Parathyroid adenoma (tissue), 2 donors: ENCODE data around the gene SMIM28.

Experiments used
- H2AFZ ChIP-seq: fragments of 300-600 bp; sonication (generic); one replicate; pipeline ENCODE4 v1.7.0; 2017; ENCODE audit warnings: antibody characterized with exemption, mild to moderate bottlenecking
- H3K27ac ChIP-seq: fragments of 300-600 bp; sonication (generic); one replicate; pipeline ENCODE4 v1.7.0; 2017
- H3K27me3 ChIP-seq: fragments of 300-600 bp; sonication (generic); one replicate; pipeline ENCODE4 v1.7.0; 2017; ENCODE audit warnings: low read length; ENCODE audit not compliant: control insufficient read depth, insufficient read depth
- H3K36me3 ChIP-seq: fragments of 300-600 bp; sonication (generic); one replicate; pipeline ENCODE4 v1.7.0; 2017; ENCODE audit warnings: low read length; ENCODE audit not compliant: control insufficient read depth, insufficient read depth
- H3K4me1 ChIP-seq: fragments of 300-600 bp; sonication (generic); one replicate; pipeline ENCODE4 v1.7.0; 2017; ENCODE audit warnings: control low read depth
- H3K4me2 ChIP-seq: fragments of 300-600 bp; sonication (generic); one replicate; pipeline ENCODE4 v1.7.0; 2017; ENCODE audit warnings: low read length
- H3K4me3 ChIP-seq: fragments of 300-600 bp; sonication (generic); one replicate; pipeline ENCODE4 v1.7.0; 2017; ENCODE audit warnings: low read depth, low read length
- H3K79me2 ChIP-seq: fragments of 300-600 bp; sonication (generic); one replicate; pipeline ENCODE4 v1.7.0; 2017; ENCODE audit warnings: control low read depth
- H3K9ac ChIP-seq: fragments of 300-600 bp; sonication (generic); one replicate; pipeline ENCODE4 v1.7.0; 2017; ENCODE audit warnings: mild to moderate bottlenecking
- H3K9me3 ChIP-seq: fragments of 300-600 bp; sonication (generic); one replicate; pipeline ENCODE4 v1.7.0; 2017; ENCODE audit warnings: low read length; ENCODE audit not compliant: control insufficient read depth
- TF ChIP-seq, protein P1 (sequence below): fragments of 300-600 bp; sonication (generic); IDR thresholded peaks from one replicate; pipeline ENCODE4 v1.7.0; 2017; ENCODE audit warnings: antibody characterized with exemption, mild to moderate bottlenecking
- donor health status: primary hyperparathyroidism.

Gene SMIM28

DNA sequence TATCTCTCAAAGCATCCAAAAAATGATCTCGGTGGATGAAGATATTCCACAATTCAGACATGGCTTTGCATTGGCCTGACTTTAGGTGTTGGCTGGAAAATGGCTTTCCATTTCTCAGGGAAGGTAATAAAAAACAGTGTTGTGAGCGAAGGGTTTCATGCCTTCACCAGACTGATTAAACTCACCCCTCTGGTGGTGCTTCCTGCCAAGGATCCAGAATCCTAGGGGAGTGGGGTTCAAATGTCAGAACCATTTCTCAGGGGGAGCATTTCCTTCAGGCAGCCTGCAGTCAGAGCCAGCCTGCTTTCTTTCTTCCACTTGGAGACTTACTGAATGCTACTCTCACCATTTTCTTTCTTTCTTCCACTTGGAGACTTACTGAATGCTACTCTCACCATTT, 45.7 kb upstream of the SMIM28 start:
- TF ChIP-seq, protein P1, sequence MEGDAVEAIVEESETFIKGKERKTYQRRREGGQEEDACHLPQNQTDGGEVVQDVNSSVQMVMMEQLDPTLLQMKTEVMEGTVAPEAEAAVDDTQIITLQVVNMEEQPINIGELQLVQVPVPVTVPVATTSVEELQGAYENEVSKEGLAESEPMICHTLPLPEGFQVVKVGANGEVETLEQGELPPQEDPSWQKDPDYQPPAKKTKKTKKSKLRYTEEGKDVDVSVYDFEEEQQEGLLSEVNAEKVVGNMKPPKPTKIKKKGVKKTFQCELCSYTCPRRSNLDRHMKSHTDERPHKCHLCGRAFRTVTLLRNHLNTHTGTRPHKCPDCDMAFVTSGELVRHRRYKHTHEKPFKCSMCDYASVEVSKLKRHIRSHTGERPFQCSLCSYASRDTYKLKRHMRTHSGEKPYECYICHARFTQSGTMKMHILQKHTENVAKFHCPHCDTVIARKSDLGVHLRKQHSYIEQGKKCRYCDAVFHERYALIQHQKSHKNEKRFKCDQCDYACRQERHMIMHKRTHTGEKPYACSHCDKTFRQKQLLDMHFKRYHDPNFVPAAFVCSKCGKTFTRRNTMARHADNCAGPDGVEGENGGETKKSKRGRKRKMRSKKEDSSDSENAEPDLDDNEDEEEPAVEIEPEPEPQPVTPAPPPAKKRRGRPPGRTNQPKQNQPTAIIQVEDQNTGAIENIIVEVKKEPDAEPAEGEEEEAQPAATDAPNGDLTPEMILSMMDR, result no peak
- H3K4me1 ChIP-seq, result no peaks in the 10 kb centered on the region
- no peak overlapping the region for H2AFZ ChIP-seq
- no peak overlapping the region for H3K9ac ChIP-seq
- no peak overlapping the region for H3K27ac ChIP-seq
- no peak overlapping the region for H3K4me3 ChIP-seq
- H3K4me2 ChIP-seq, result no peak overlapping the region
- no peaks in the 10 kb centered on the region for H3K36me3 ChIP-seq
- no peaks in the 10 kb centered on the region for H3K27me3 ChIP-seq
- no peaks in the 10 kb centered on the region for H3K9me3 ChIP-seq
- H3K79me2 ChIP-seq, result no peaks in the 10 kb centered on the region

DNA sequence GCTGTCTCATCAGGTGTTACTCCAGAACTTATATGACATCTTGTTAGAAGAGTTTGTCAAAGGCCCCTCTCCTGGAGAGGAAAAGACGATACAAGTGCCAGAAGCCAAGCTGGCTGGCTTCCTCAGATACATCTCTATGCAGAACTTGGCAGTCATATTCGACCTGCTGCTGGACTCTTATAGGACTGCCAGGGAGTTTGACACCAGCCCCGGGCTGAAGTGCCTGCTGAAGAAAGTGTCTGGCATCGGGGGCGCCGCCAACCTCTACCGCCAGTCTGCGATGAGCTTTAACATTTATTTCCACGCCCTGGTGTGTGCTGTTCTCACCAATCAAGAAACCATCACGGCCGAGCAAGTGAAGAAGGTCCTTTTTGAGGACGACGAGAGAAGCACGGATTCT, 43.7 kb upstream of the SMIM28 start:
- H3K36me3 ChIP-seq, result no peaks in the 10 kb centered on the region
- TF ChIP-seq, protein P1, result no peak

DNA sequence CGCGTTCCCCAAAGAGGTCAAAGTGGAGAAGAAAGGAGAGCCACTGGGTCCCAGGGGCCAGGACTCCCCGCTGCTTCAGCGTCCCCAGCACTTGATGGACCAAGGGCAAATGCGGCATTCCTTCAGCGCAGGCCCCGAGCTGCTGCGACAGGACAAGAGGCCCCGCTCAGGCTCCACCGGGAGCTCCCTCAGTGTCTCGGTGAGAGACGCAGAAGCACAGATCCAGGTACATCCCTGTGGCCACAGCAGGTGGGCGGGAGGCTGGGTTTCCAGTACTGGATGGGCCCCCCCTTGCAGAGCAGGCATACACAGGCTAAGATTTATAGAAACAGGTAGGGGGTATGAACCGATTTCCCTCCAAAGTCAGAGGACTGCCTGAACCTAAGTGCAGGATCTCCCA, 42.7 kb upstream of the SMIM28 start:
- Histone ChIP-seq H3K4me1 (no peaks in the 10 kb centered on the region), H3K79me2 (no peaks in the 10 kb centered on the region), H3K36me3 (no peaks in the 10 kb centered on the region), H3K27ac (no peak overlapping the region), H3K9me3 (no peaks in the 10 kb centered on the region), H3K4me3 (no peak overlapping the region), H2AFZ (no peak overlapping the region), H3K4me2 (no peak overlapping the region), H3K27me3 (no peaks in the 10 kb centered on the region), H3K9ac (no peak overlapping the region)
- TF ChIP-seq, protein P1, result no peak

More for the DNA sequence above, 43.7 kb upstream of the SMIM28 start:
- H3K9ac ChIP-seq, result no peak overlapping the region
- no peaks in the 10 kb centered on the region for H3K27me3 ChIP-seq
- H3K79me2 ChIP-seq, result no peaks in the 10 kb centered on the region
- no peak overlapping the region for H3K4me3 ChIP-seq
- no peak overlapping the region for H3K27ac ChIP-seq
- H2AFZ ChIP-seq, result no peak overlapping the region
- H3K9me3 ChIP-seq, result no peaks in the 10 kb centered on the region
- H3K4me1 ChIP-seq, result no peaks in the 10 kb centered on the region
- H3K4me2 ChIP-seq, result no peak overlapping the region

DNA sequence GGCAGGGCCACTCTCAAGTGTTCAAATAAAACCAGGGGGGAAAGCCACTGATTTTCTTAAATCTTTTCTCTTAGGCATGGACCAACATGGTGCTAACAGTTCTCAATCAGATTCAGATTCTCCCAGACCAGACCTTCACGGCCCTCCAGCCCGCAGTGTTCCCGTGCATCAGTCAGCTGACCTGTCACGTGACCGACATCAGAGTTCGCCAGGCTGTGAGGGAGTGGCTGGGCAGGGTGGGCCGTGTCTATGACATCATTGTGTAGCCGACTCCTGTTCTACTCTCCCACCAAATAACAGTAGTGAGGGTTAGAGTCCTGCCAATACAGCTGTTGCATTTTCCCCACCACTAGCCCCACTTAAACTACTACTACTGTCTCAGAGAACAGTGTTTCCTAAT, 41.5 kb upstream of the SMIM28 start:
- TF ChIP-seq, protein P1, result no peak
- no peaks in the 10 kb centered on the region for H3K27me3 ChIP-seq
- H3K4me2 ChIP-seq, result no peak overlapping the region
- no peaks in the 10 kb centered on the region for H3K9me3 ChIP-seq
- no peak overlapping the region for H2AFZ ChIP-seq
- no peaks in the 10 kb centered on the region for H3K4me1 ChIP-seq
- H3K9ac ChIP-seq, result no peak overlapping the region
- no peak overlapping the region for H3K27ac ChIP-seq
- H3K79me2 ChIP-seq, result no peaks in the 10 kb centered on the region
- H3K4me3 ChIP-seq, result no peak overlapping the region
- no peaks in the 10 kb centered on the region for H3K36me3 ChIP-seq

DNA sequence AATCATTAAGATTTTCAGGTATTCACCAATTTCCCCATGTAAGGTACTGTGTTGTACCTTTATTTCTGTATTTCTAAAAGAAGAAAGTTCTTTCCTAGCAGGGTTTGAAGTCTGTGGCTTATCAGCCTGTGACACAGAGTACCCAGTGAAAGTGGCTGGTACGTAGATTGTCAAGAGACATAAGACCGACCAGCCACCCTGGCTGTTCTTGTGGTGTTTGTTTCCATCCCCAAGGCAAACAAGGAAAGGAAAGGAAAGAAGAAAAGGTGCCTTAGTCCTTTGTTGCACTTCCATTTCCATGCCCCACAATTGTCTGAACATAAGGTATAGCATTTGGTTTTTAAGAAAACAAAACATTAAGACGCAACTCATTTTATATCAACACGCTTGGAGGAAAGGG, 40.6 kb upstream of the SMIM28 start:
- no peaks in the 10 kb centered on the region for H3K9me3 ChIP-seq
- TF ChIP-seq, protein P1, result no peak
- H2AFZ ChIP-seq, result no peak overlapping the region
- H3K4me1 ChIP-seq, result no peaks in the 10 kb centered on the region
- H3K36me3 ChIP-seq, result no peaks in the 10 kb centered on the region
- H3K9ac ChIP-seq, result no peak overlapping the region
- H3K27me3 ChIP-seq, result no peaks in the 10 kb centered on the region
- H3K4me3 ChIP-seq, result no peak overlapping the region
- no peak overlapping the region for H3K27ac ChIP-seq
- H3K4me2 ChIP-seq, result no peak overlapping the region
- no peaks in the 10 kb centered on the region for H3K79me2 ChIP-seq
